GM18909 (cell line): ENCODE measurements around the gene CMKLR1.

Experiments used
- ATAC-seq: cut with Tn5 transposase; IDR thresholded peaks from one replicate; pipeline ENCODE4 v1.9.1; 2021; ENCODE audit warnings: mild to moderate bottlenecking; ENCODE audit not compliant: unreplicated experiment, poor library complexity

The CMKLR1 gene

GRCh38 chr12:108271951-108272872 is 66.9 kb downstream of the CMKLR1 start:
- no peak for ATAC-seq

DNA sequence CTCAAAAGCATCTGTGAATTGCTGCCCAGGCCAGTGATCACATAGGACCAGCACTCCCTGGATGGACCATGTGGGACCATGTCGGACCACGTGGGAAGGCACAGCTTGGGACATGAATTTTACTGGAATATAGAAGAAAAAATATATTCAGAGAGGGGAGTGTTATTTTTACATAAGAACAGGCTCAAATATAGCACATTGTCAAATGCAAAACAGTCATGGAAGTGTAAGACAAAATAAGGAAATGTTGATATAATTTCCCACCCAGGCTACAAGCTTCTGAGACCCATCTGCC is 68.3 kb downstream of the CMKLR1 start:
- no peak for ATAC-seq

DNA sequence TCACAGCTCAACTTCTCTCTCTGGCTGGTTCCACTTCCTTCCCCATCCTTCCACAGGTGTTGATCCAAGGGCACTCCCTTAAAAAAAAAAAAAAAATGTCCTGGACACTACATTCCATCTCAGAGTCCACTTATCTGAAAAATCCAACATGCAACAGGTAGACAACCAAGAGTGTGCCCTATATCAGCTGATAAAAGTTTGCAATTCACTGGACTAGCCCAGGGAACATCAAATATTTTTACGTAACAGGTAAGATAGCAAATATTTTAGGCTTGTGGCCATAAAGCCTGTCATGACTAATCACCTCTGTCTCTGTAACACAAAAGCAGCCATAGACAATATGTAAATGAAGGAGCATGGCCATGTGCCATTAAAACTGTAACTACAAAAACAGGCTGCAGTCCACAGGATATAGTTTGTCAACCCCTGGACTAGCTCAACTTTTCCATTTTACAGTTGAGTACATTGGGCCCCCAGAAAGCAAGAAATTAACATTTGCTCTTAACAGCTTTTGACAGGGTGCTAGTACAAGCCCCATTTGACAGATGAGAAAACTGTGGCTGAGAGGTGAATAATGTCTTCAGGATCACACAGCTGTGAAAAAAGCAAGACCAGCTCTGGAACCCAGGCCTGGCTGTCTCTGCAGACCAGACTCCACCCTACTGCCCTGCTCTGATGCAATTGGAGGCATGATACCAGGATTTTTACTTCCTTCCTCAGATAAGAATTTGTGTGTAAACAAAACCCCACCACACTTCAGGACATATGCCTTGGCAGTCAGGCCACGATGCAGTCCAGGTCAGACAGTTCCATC is 68.9 kb downstream of the CMKLR1 start:
- no peak for ATAC-seq

DNA sequence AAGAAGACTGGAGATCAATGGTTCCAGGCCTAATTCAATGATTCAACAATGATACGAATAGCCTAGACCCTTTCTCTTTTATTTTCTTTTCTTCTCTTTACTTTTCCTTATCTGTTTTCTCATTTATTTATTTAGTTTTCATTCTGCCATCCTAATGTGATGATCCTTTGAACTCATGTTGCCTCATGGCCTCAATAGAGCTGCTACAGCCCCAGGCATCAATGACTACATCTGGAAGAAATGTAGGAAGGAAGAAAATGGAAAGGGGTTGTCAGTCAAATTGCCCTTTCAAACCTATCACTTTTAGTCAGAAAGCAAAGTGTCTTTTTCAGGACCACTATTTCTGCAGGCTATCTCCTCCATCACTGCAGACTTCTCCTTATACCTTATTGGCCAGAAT is 69.9 kb downstream of the CMKLR1 start:
- no peak for ATAC-seq

- no peak for ATAC-seq
These were observed 70.7 kb downstream of the CMKLR1 start for GRCh38 chr12:108268397-108268796.

GRCh38 chr12:108267450-108267849 is 71.7 kb downstream of the CMKLR1 start:
- no peak for ATAC-seq

- no peak for ATAC-seq
These were observed 73.0 kb downstream of the CMKLR1 start for GRCh38 chr12:108266131-108266530.

DNA sequence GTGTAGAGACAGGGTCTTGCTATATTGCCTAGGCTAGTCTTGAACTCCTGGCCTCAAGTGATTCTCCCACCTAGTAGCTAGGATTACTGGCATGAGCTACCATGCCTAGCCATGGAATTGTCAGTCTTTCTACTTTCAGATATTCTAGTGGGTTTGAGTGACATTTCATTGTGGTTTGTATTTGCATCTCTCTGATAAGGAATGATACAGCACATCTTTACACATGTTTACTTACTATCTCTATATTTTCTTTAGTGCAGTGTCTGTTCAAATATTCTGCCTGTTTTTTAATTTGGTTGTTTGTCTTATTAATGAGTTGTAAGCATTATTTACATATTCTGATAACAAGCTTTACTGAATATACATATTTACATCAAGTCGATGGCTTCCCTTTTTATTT is 73.6 kb downstream of the CMKLR1 start:
- no peak for ATAC-seq

DNA sequence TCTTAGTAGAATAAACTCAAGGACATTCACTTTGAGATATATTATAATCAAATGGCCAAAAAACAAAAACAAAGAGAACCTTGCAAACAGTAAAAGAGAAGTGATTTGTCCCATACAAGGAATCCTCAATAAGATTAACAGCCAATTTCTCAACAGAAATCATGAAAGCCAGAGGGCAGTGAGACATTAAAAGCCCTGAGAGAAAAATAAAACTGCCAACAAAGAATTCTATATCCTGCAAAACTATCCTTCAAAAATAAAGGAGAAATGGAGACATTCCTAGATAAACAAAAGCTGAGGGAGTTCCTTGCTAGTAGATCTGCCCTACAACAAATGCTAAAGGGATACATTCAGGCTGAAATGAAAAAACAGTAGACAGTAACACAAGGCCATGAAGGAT is 78.1 kb downstream of the CMKLR1 start:
- ATAC-seq: no peak

DNA sequence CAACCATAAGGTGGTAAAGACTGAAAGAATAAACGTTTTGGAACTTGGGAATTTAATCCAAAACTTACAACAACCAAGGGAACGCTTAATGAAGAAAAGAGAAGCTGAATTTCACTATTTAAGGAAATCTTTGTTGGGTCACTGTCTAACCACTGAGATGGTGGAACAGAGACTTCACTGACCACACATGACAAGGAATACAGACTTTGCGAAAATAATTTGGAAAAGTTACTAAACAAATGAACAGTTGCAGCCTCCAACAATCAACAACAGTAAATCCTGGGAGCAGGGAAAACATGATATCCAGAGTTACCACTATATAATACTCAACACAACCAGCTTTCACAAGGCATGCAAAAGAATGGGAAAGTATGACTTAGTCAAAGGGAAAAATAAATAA is 79.1 kb downstream of the CMKLR1 start:
- ATAC-seq: no peak

- no peak for ATAC-seq
These were observed 81.5 kb downstream of the CMKLR1 start for GRCh38 chr12:108257610-108258106.

DNA sequence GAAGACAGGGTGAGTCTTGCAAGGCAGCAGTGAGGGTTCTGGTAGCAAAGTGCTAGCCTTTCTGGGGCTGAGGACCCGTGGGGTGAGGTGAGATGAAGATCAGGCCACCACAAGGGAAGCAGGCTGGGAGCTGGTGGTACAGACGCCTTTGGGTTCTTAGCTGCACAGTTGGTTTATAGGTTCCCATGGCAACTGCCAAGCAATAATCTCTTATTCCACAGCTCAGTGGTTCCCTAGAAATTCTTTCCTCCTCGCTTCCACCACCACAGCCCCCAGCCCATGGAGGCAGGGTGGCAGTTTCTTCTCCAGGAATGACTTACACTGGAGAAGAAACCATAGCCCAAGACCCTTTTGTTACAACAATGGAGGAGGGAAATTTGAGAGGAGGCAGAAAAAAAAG is 82.1 kb downstream of the CMKLR1 start:
- no peak for ATAC-seq

GRCh38 chr12:108255252-108255602 is 83.9 kb downstream of the CMKLR1 start:
- no peak for ATAC-seq

- no peak for ATAC-seq
These were observed 84.4 kb downstream of the CMKLR1 start for GRCh38 chr12:108254517-108255251.

- ATAC-seq: no peak
These were observed 85.1 kb downstream of the CMKLR1 start for GRCh38 chr12:108254030-108254429.

- no peak for ATAC-seq
These were observed 85.6 kb downstream of the CMKLR1 start for GRCh38 chr12:108253540-108253939.

DNA sequence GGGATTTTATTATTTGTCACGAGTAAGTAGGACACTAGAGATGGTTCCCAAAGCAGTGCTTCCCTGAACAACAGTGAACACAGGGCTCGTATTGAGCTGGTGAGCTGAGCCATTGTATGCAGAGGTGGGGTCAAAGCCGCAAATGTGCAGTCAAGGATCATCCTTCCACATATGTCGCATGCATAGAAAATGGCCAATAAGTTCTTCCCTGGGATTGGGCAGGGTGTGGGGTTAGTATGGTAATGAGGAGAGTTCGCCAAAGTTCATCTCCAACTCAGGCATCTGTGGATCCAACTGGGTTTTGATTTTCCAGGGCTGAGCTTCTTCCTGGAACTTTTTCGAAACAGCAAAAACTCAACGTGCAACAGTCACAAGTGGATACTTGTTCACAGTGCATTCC is 86.6 kb downstream of the CMKLR1 start:
- ATAC-seq: no peak

GRCh38 chr12:108248011-108248410 is 91.1 kb downstream of the CMKLR1 start:
- no peak for ATAC-seq

DNA sequence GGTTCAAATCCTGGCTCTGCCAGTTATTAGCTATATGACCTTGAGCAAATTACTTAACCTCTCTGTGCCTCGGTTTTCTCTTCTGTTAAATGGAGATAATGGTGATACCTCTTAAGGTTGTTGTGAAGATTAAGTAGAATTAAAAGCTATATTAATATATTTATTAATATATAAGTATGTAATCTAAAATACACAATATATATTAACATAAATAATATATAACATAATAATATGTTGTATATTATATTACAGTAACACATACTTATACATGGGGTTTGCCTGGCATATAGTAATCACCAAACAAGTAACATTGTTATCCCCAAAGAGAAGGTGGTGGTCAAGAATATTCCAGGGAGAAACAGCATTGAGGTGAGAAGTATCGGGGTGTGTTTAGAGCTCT is 92.0 kb downstream of the CMKLR1 start:
- ATAC-seq: no peak

GRCh38 chr12:108241986-108242703 is 97.0 kb downstream of the CMKLR1 start:
- ATAC-seq: no peak
